Fibroblast of lung (primary cell): Measurements from ENCODE around the gene STEEP1. TPM values are rescaled to one million over a fixed set of nuclear protein-coding genes. Genes with fewer than 3 reads are reported as not detected.

ENCODE experiments used
- DNase-seq, 2 donors: peaks; one replicate each; pipeline versions ENCODE4 v3.0.0 to v3.0.0-alpha.2; 2010; ENCODE audit warnings: low read depth in 2 of 2
- H2AFZ ChIP-seq: 2 replicates; pipeline ENCODE4 v1.5.1; 2012; ENCODE audit warnings: low read length, control low read depth, inconsistent platforms
- H3K27ac ChIP-seq: 2 replicates; pipeline ENCODE4 v1.5.1; 2011; ENCODE audit warnings: low read length, control low read depth; ENCODE audit not compliant: insufficient read depth
- H3K27me3 ChIP-seq: 2 replicates; pipeline ENCODE4 v1.5.1; 2011; ENCODE audit warnings: mild to moderate bottlenecking, low read length; ENCODE audit not compliant: control insufficient read depth, insufficient read depth
- H3K36me3 ChIP-seq: 2 replicates; pipeline ENCODE4 v1.5.1; 2011; ENCODE audit warnings: low read length; ENCODE audit not compliant: control insufficient read depth, insufficient read depth
- H3K4me1 ChIP-seq: 2 replicates; pipeline ENCODE4 v1.5.1; 2011; ENCODE audit warnings: low read length; ENCODE audit not compliant: control insufficient read depth, insufficient read depth; ENCODE audit errors: extremely low read depth
- H3K4me2 ChIP-seq: 2 replicates; pipeline ENCODE4 v1.5.1; 2011; ENCODE audit warnings: low read length, control low read depth; ENCODE audit not compliant: insufficient read depth; ENCODE audit errors: extremely low read depth
- H3K4me3 ChIP-seq, 4 experiments: fragments of 200-600 bp in 1 of 4; sonication (generic) in 1 of 4; replicated peaks in 1 of 4; 2 replicates each; pipeline ENCODE4 v1.5.1; 2011 to 2016; ENCODE audit warnings: low read length in 4 of 4, low read depth in 3 of 4, mild to moderate bottlenecking in 3 of 4, control low read depth in 2 of 4, inconsistent platforms in 1 of 4, mixed read lengths in 1 of 4; ENCODE audit not compliant: insufficient read depth in 1 of 4; ENCODE audit errors: control extremely low read depth in 1 of 4
- H3K79me2 ChIP-seq: 2 replicates; pipeline ENCODE4 v1.5.1; 2012; ENCODE audit warnings: mild to moderate bottlenecking, low read length, inconsistent platforms; ENCODE audit not compliant: control insufficient read depth, insufficient read depth
- H3K9ac ChIP-seq: 2 replicates; pipeline ENCODE4 v1.5.1; 2011; ENCODE audit warnings: mild to moderate bottlenecking, low read length, control low read depth; ENCODE audit not compliant: insufficient read depth
- H3K9me3 ChIP-seq: 2 replicates; pipeline ENCODE4 v1.5.1; 2012; ENCODE audit warnings: low read depth, low read length; ENCODE audit not compliant: control insufficient read depth, insufficient read depth
- H4K20me1 ChIP-seq: 2 replicates; pipeline ENCODE4 v1.5.1; 2011; ENCODE audit warnings: low read length; ENCODE audit not compliant: control insufficient read depth, insufficient read depth; ENCODE audit errors: extremely low read depth
- CTCF ChIP-seq, 2 donors: IDR thresholded peaks in 1 of 2; conservative IDR thresholded peaks in 1 of 2; 1 replicate in 1 of 2; 2 replicates in 1 of 2; pipeline ENCODE4 v1.5.1; 2011 to 2012; ENCODE audit warnings: low read length in 2 of 2, control low read depth in 1 of 2, inconsistent platforms in 1 of 2, low read depth in 1 of 2, mild to moderate bottlenecking in 1 of 2
- EZH2 ChIP-seq: IDR thresholded peaks from 2 replicates; pipeline ENCODE4 v1.5.1; 2012; ENCODE audit warnings: low read length, control low read depth, mild to moderate bottlenecking; ENCODE audit errors: missing control alignments
- polyA plus RNA-seq, 2 donors: library from polyadenylated mRNA; depleted of rRNA in 1 of 2; stranded (reverse) in 1 of 2; unstranded in 1 of 2; fragments of >200 nt; gene quantifications; 2 replicates each; pipeline ENCODE4 v1.2.1, GENCODE V29; 2011 to 2012; ENCODE audit warnings: missing spikeins in 1 of 2
- total RNA-seq: library from RNA; depleted of rRNA; stranded (reverse); fragments of >200 nt; gene quantifications from 2 replicates; pipeline ENCODE4 v1.2.1, GENCODE V29; 2014

Gene STEEP1
- total and polyA plus RNA-seq, 2 donors (not counting 1 experiment from before 2014, with no cell fraction given): 20.3 to 40.8 TPM

- Histone ChIP-seq H3K36me3 (no peaks in the 10 kb centered on the region), H3K4me2 (no peak overlapping the region), H3K27ac (no peak overlapping the region), H3K9ac (no peak overlapping the region), H4K20me1 (no peaks in the 10 kb centered on the region), H3K4me3 (no peak overlapping the region), H3K4me1 (peaks cover 11% of the 10 kb centered on the region), H3K79me2 (no peaks in the 10 kb centered on the region), H3K27me3 (no peaks in the 10 kb centered on the region), H2AFZ (no peak overlapping the region), H3K9me3 (no peaks in the 10 kb centered on the region)
- TF ChIP-seq CTCF (conservative IDR thresholded peaks at IDR 0.05 in 1 of 2, IDR thresholded peaks at IDR 0.05 in 1 of 2; ENCODE audit: low read depth in 1 of 2, low read length in 2 of 2): no peak
- TF ChIP-seq EZH2: no peak
- no peak for DNase-seq
These were observed 65.0 kb downstream of the STEEP1 start for GRCh38 chrX:119500061-119500800.

- no peak overlapping the region for H3K9ac ChIP-seq
- no peaks in the 10 kb centered on the region for H3K27me3 ChIP-seq
- no peaks in the 10 kb centered on the region for H3K79me2 ChIP-seq
- no peaks in the 10 kb centered on the region for H3K9me3 ChIP-seq
- H2AFZ ChIP-seq: no peak overlapping the region
- H4K20me1 ChIP-seq: no peaks in the 10 kb centered on the region
- no peaks in the 10 kb centered on the region for H3K36me3 ChIP-seq
- H3K4me3 ChIP-seq: no peak overlapping the region
- DNase-seq: no peak
- H3K27ac ChIP-seq: no peak overlapping the region
- no peak overlapping the region for H3K4me2 ChIP-seq
- peaks cover under 1% of the 10 kb centered on the region for H3K4me1 ChIP-seq
- no peak for TF ChIP-seq EZH2
- TF ChIP-seq CTCF (conservative IDR thresholded peaks at IDR 0.05 in 1 of 2, IDR thresholded peaks at IDR 0.05 in 1 of 2; ENCODE audit: low read depth in 1 of 2, low read length in 2 of 2): no peak
These were observed 68.0 kb downstream of the STEEP1 start for GRCh38 chrX:119497185-119497584.

GRCh38 chrX:119495734-119496726 is 69.2 kb downstream of the STEEP1 start:
- H3K27ac ChIP-seq: no peak overlapping the region

More at GRCh38 chrX:119495734-119496726, 69.2 kb downstream of the STEEP1 start:
- TF ChIP-seq CTCF (conservative IDR thresholded peaks at IDR 0.05 in 1 of 2, IDR thresholded peaks at IDR 0.05 in 1 of 2; ENCODE audit: low read depth in 1 of 2, low read length in 2 of 2): no peak
- TF ChIP-seq EZH2: no peak
- no peak for DNase-seq
- no peaks in the 10 kb centered on the region for H4K20me1 ChIP-seq
- no peak overlapping the region for H3K4me3 ChIP-seq
- H3K4me1 ChIP-seq: no peaks in the 10 kb centered on the region
- no peak overlapping the region for H2AFZ ChIP-seq
- H3K36me3 ChIP-seq: no peaks in the 10 kb centered on the region
- no peaks in the 10 kb centered on the region for H3K9me3 ChIP-seq
- H3K4me2 ChIP-seq: no peak overlapping the region
- H3K27me3 ChIP-seq: no peaks in the 10 kb centered on the region
- H3K79me2 ChIP-seq: no peaks in the 10 kb centered on the region
- no peak overlapping the region for H3K9ac ChIP-seq
